OCI-LY3 (cell line): ENCODE data around the gene METTL4.

Experiments
- H2AFZ ChIP-seq: fragments of 200-600, 300-600 bp; shearing (Covaris generic); 2 replicates; pipeline ENCODE4 v1.6.0; 2014; ENCODE audit warnings: antibody characterized with exemption, low read depth, low read length
- H3K27ac ChIP-seq: fragments of 200-600, 300-600 bp; sonication (generic); 2 replicates; pipeline ENCODE4 v1.5.1; 2014; ENCODE audit warnings: mild to moderate bottlenecking, low read length, moderate library complexity, mixed read lengths
- H3K27me3 ChIP-seq: fragments of 200-600, 300-600 bp; sonication (generic); 2 replicates; pipeline ENCODE4 v1.6.1; 2014; ENCODE audit warnings: low read depth, low read length, mixed read lengths
- H3K36me3 ChIP-seq: fragments of 200-600, 300-600 bp; sonication (generic); replicated peaks from 2 replicates; pipeline ENCODE3; 2014; ENCODE audit warnings: low read depth, low read length, mixed read lengths
- H3K4me1 ChIP-seq: fragments of 300-600, 200-600 bp; sonication (generic); 2 replicates; pipeline ENCODE4 v1.6.1; 2014; ENCODE audit warnings: low read length, mixed read lengths
- H3K4me2 ChIP-seq: fragments of 200-600, 300-600 bp; sonication (generic); 2 replicates; pipeline ENCODE4 v1.6.1; 2014; ENCODE audit warnings: low read length, mixed read lengths
- H3K4me3 ChIP-seq: fragments of 300-600, 200-600 bp; sonication (generic); 2 replicates; pipeline ENCODE4 v1.5.1; 2014; ENCODE audit warnings: antibody characterized with exemption, mild to moderate bottlenecking, low read length, moderate library complexity
- H3K79me2 ChIP-seq: fragments of 300-600, 200-600 bp; shearing (Covaris generic); 2 replicates; pipeline ENCODE4 v1.6.1; 2014; ENCODE audit warnings: mild to moderate bottlenecking, low read length, mixed read lengths
- H3K9ac ChIP-seq: fragments of 300-600, 200-600 bp; shearing (Covaris generic); 2 replicates; pipeline ENCODE4 v1.6.0; 2014; ENCODE audit warnings: mild to moderate bottlenecking, low read length, moderate library complexity
- H3K9me3 ChIP-seq: fragments of 200-600, 300-600 bp; shearing (Covaris generic); 2 replicates; pipeline ENCODE4 v1.6.1; 2014; ENCODE audit warnings: low read length, mixed read lengths; ENCODE audit not compliant: insufficient read depth
- H4K20me1 ChIP-seq: fragments of 200-600, 300-600 bp; sonication (generic); 2 replicates; pipeline ENCODE4 v1.6.1; 2016; ENCODE audit warnings: low read length, mixed read lengths; ENCODE audit not compliant: insufficient read depth
- CTCF ChIP-seq: fragments of 200-600, 300-600 bp; sonication (generic); IDR thresholded peaks from 2 replicates; pipeline ENCODE4 v1.5.1; 2014; ENCODE audit warnings: antibody characterized with exemption, low read length, low read depth
- EZH2phosphoT487 ChIP-seq: fragments of 200-600 bp; shearing (Covaris generic); IDR thresholded peaks from 2 replicates; pipeline ENCODE4 v1.6.1; 2018; ENCODE audit warnings: antibody characterized with exemption, mixed run types, low read depth

The METTL4 gene

DNA sequence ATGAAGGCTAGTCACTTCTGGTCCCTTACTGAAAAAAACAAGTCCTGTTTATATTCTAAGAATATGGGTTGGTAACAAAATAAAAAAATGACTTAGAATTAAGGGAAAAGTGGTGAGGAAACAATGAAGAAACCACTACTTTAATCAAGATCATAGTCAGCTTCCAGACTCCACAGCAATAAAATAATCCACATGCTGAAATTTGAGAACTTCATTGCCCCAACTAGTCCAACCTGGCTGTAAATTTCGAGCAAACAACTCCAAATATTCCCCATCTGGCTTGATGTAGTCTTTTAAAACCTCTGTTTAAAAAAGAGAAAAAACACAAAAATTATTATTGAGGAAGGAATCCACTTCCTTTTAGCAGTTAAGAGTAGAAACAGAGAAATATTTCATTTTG lies 32.5 kb downstream of the METTL4 start:
- Histone ChIP-seq H3K4me3 (no peak overlapping the region), H3K36me3 (peaks cover 3% of the 10 kb centered on the region), H3K27ac (no peak overlapping the region), H3K27me3 (no peaks in the 10 kb centered on the region), H3K79me2 (no peaks in the 10 kb centered on the region), H3K9ac (no peak overlapping the region), H2AFZ (no peak overlapping the region), H4K20me1 (no peaks in the 10 kb centered on the region), H3K9me3 (no peaks in the 10 kb centered on the region), H3K4me1 (no peaks in the 10 kb centered on the region), H3K4me2 (no peak overlapping the region)
- TF ChIP-seq CTCF (no peak), EZH2phosphoT487 (no peak)

DNA sequence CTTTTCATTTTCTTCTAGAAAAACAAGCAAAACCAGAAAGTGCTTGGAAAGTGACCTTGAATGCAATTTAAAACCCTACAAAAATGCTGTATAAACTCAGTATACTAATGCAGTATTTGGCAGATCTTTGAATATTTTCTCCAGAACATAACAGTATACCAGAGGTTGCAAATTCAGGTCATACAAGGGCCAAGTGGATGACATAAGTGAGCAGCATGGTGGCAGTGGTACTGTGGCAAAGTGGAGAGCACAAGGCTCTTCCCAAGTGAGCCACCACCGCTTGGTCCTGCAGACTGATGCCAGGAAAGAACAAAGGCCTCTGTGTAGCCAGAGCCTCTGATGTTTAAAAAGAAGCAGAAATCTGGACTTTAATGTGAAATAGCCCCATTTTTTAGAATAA lies 33.1 kb downstream of the METTL4 start:
- TF ChIP-seq CTCF = no peak
- no peak for TF ChIP-seq EZH2phosphoT487
- Histone ChIP-seq H3K4me1 (no peaks in the 10 kb centered on the region), H3K4me3 (no peak overlapping the region), H3K9ac (no peak overlapping the region), H3K27ac (no peak overlapping the region), H3K27me3 (no peaks in the 10 kb centered on the region), H2AFZ (no peak overlapping the region), H3K36me3 (peaks cover 3% of the 10 kb centered on the region), H3K9me3 (no peaks in the 10 kb centered on the region), H3K79me2 (no peaks in the 10 kb centered on the region), H3K4me2 (no peak overlapping the region), H4K20me1 (no peaks in the 10 kb centered on the region)

DNA sequence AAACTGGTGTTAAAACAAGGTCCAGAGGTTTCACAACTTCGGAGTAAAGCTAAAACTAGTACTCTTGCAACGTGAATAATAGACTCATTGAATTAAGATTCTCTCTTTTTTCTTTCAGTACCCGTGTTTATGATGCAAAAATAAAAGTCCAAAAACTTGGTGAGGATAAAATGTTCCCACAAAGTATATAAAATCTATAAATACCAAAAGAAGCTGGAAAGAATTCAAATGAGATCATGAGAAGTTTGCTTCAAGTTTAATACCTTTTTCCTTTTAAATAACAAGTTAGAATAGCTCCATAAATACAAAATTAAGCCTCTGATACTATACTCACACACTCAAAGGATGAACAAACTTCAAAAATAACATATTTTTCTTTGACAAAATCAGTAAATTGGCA lies 34.0 kb downstream of the METTL4 start:
- Histone ChIP-seq H3K79me2 (no peaks in the 10 kb centered on the region), H2AFZ (no peak overlapping the region), H3K4me2 (no peak overlapping the region), H3K27me3 (no peaks in the 10 kb centered on the region), H3K9me3 (no peaks in the 10 kb centered on the region), H3K4me3 (no peak overlapping the region), H4K20me1 (no peaks in the 10 kb centered on the region), H3K36me3 (peaks cover 3% of the 10 kb centered on the region), H3K4me1 (no peaks in the 10 kb centered on the region), H3K9ac (no peak overlapping the region), H3K27ac (no peak overlapping the region)
- TF ChIP-seq EZH2phosphoT487 = no peak
- no peak for TF ChIP-seq CTCF

DNA sequence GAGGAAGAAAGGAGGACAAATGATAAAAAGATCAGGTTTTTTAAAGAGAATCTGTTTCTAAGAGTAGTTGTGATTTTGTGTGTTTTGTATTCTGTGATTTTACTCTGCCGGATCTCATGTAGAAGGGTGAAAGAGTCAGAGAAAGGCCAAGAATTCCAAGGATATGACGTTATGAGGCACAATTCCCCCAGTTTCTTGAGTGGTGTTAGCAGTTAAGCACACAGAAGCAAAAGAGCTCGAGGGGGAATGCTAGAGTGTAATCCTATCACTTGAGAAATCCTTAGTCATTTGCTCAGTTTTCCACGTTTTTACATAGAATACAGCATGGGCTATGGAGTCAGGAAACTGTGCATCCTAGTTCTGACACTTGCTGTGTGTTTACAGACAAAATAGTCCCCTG lies 34.8 kb downstream of the METTL4 start:
- H2AFZ ChIP-seq = no peak overlapping the region
- no peak overlapping the region for H3K4me3 ChIP-seq
- no peaks in the 10 kb centered on the region for H3K27me3 ChIP-seq
- no peak overlapping the region for H3K9ac ChIP-seq
- TF ChIP-seq CTCF (no peak), EZH2phosphoT487 (no peak)
- no peaks in the 10 kb centered on the region for H4K20me1 ChIP-seq
- H3K4me2 ChIP-seq = no peak overlapping the region
- no peaks in the 10 kb centered on the region for H3K9me3 ChIP-seq
- H3K27ac ChIP-seq = no peak overlapping the region
- H3K36me3 ChIP-seq = peaks cover 3% of the 10 kb centered on the region
- H3K79me2 ChIP-seq = no peaks in the 10 kb centered on the region
- no peaks in the 10 kb centered on the region for H3K4me1 ChIP-seq
